Measurements from ENCODE around the gene MINPP1. TPM values are rescaled to one million over a fixed set of nuclear protein-coding genes. Genes with fewer than 3 reads are reported as not detected.
"Not testable (repeated sequence)": the region's sequence is repeated elsewhere in the genome, so short reads cannot be mapped to it uniquely, and the experiment has no call there.

The MINPP1 gene
- total RNA-seq, 1 experiment from 2014 or later = 37.0 TPM

- intact Hi-C loops (cut with micrococcal nuclease; ENCODE audit: unreplicated experiment) (no loop called here), in situ Hi-C loops (cut with HindIII; ENCODE audit: low pct_unique_long_range_greater_than_20kb, low sequenced_read_pairs) (no loop called here)
- Histone ChIP-seq H3K4me1 (ENCODE audit: control insufficient read depth, insufficient read depth, low read length) (no peaks in the 10 kb centered on the region), H3K36me3 (ENCODE audit: control insufficient read depth, insufficient read depth, low read length) (no peaks in the 10 kb centered on the region), H3K27ac (ENCODE audit: low read length) (no peak overlapping the region), H3K27me3 (ENCODE audit: control insufficient read depth, insufficient read depth, low read length) (peaks cover 3% of the 10 kb centered on the region; the same call in 1 of the 2 replicates), H3K9me3 (ENCODE audit: control insufficient read depth, insufficient read depth, low read depth, low read length) (no peaks in the 10 kb centered on the region), H3K4me3 (ENCODE audit: low read depth in 2 of 2, low read length in 2 of 2) (no peak overlapping the region)
- BruUV-seq (replicated peaks) = no TSS peak
- ChIA-PET CTCF (no interaction called here), POLR2A (interaction anchor here (0.7 kb wide), 1 partner anchor 36 kb away, joined by 4 read pairs; no protein-coding TSS in a partner anchor)
- DNase-seq (ENCODE audit: low read depth, low spot score) (no peak), ATAC-seq (no peak)
- TF ChIP-seq REST (IDR thresholded peaks at IDR 0.05; ENCODE audit: insufficient read depth in 1 of 2, low read depth in 2 of 2, low read length in 1 of 2) (no peak), POLR2AphosphoS5 (IDR thresholded peaks at IDR 0.05; ENCODE audit: low read depth, low read length) (no peak), SIN3A (IDR thresholded peaks at IDR 0.05; ENCODE audit: borderline replicate concordance, insufficient read depth, low read depth, low read length) (no peak), CTCF (IDR thresholded peaks at IDR 0.05) (no peak), TCF7L2 (IDR thresholded peaks at IDR 0.05; ENCODE audit: low read depth, low read length) (no peak)
Observed at GRCh38 chr10:87590705-87591588, 86.3 kb downstream of the MINPP1 start.

- Histone ChIP-seq H3K9me3 (ENCODE audit: control insufficient read depth, insufficient read depth, low read depth, low read length) (no peaks in the 10 kb centered on the region), H3K27ac (ENCODE audit: low read length) (no peak overlapping the region), H3K4me3 (ENCODE audit: low read depth in 2 of 2, low read length in 2 of 2) (no peak overlapping the region), H3K4me1 (ENCODE audit: control insufficient read depth, insufficient read depth, low read length) (no peaks in the 10 kb centered on the region), H3K27me3 (ENCODE audit: control insufficient read depth, insufficient read depth, low read length) (peaks cover 3% of the 10 kb centered on the region; the same call in 1 of the 2 replicates), H3K36me3 (ENCODE audit: control insufficient read depth, insufficient read depth, low read length) (no peaks in the 10 kb centered on the region)
- in situ Hi-C loops (cut with HindIII; ENCODE audit: low pct_unique_long_range_greater_than_20kb, low sequenced_read_pairs) = no loop called here
- TF ChIP-seq POLR2AphosphoS5 (IDR thresholded peaks at IDR 0.05; ENCODE audit: low read depth, low read length) = no peak
- TF ChIP-seq CTCF (IDR thresholded peaks at IDR 0.05) = no peak
- TF ChIP-seq SIN3A (IDR thresholded peaks at IDR 0.05; ENCODE audit: borderline replicate concordance, insufficient read depth, low read depth, low read length) = no peak
- no peak for TF ChIP-seq REST (IDR thresholded peaks at IDR 0.05; ENCODE audit: insufficient read depth in 1 of 2, low read depth in 2 of 2, low read length in 1 of 2)
- TF ChIP-seq TCF7L2 (IDR thresholded peaks at IDR 0.05; ENCODE audit: low read depth, low read length) = no peak
- DNase-seq (ENCODE audit: low read depth, low spot score) (no peak), ATAC-seq (no peak)
- BruUV-seq (replicated peaks) = no TSS peak
- intact Hi-C loops (cut with micrococcal nuclease; ENCODE audit: unreplicated experiment) = no loop called here
- POLR2A ChIA-PET = interaction anchor here (0.7 kb wide), 1 partner anchor 35 kb away, joined by 4 read pairs; no protein-coding TSS in a partner anchor
- CTCF ChIA-PET = no interaction called here
Observed at GRCh38 chr10:87591589-87591886, 86.8 kb downstream of the MINPP1 start.

- CTCF ChIA-PET; BruUV-seq (replicated peaks); ATAC-seq; H3K9me3 ChIP-seq (ENCODE audit: control insufficient read depth, insufficient read depth, low read depth, low read length); H3K4me1 ChIP-seq (ENCODE audit: control insufficient read depth, insufficient read depth, low read length); intact Hi-C loops (cut with micrococcal nuclease; ENCODE audit: unreplicated experiment); H3K27me3 ChIP-seq (ENCODE audit: control insufficient read depth, insufficient read depth, low read length); H3K4me3 ChIP-seq (ENCODE audit: low read depth in 2 of 2, low read length in 2 of 2); H3K27ac ChIP-seq (ENCODE audit: low read length); DNase-seq (ENCODE audit: low read depth, low spot score); in situ Hi-C loops (cut with HindIII; ENCODE audit: low pct_unique_long_range_greater_than_20kb, low sequenced_read_pairs); H3K36me3 ChIP-seq (ENCODE audit: control insufficient read depth, insufficient read depth, low read length): not testable (repeated sequence)
- POLR2A ChIA-PET = interaction anchor here (0.6 kb wide), 1 partner anchor 1188 kb away, joined by 3 read pairs; no protein-coding TSS in a partner anchor
Observed at GRCh38 chr10:87592920-87593319, 88.2 kb downstream of the MINPP1 start.
